GM20000 (cell line): ENCODE results near the gene FUS.
A peak's percentile ranks its signal among the peaks of the same experiment; 100 is the strongest.

Experiments used
- DNase-seq: peaks from one replicate; pipeline ENCODE4 v3.0.0; 2012; ENCODE audit warnings: low spot score
- CTCF ChIP-seq: IDR thresholded peaks from 2 replicates; pipeline ENCODE4 v1.5.1; 2012; ENCODE audit warnings: mild to moderate bottlenecking, control low read depth; ENCODE audit errors: extremely low read depth, missing control alignments

Gene FUS

DNA sequence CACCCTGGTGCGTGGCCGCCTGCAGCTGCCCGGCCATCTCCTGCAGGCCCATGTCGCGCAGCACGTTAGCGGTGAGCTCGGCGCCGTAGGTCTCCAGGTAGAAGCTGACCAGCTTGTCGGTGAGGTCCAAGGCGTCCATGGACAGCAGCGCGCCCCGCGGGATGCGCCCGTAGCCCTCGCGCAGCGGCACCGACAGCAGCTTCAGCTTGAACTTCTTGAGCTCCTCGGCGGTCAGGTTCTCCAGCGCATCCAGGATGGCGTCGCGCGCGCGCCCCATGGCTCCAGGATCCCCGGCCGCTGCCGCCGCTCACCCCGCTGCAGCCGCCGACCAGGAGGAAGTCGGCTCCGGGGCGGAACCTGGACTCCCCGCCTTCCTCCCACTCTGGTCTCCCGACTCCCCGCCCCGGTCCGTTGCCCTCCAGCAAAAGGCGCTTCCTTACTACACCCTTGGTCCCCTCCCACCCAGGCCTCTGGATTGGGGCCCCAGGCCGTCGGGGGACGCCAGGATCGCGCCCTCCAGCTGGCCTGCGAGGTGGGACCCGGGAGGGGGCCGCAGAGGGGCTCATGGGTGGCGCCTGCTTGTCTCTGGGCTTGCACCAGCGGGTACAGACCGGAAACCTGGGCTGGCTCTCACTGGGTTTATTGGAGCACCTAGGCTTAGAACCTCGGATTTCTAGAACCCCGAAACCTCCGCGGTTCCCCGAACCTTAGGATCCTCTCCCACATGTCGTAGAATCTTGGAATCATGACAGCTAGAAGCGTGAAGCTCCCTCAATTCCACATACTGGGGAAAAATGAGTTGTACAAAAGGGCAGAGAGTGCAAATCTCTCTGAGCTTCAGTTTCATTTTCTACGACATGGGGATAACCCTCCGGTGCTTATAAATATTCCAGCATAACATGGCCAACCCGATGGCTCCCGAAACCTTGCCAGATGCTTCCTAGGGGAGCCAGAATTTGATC lies 22.8 kb downstream of the FUS start, which contains the start of gene PYCARD:
PYCARD (minus strand) TSS at position 347 of the 962 bp plus-strand sequence; CDS start at position 277, 70 bp downstream.
- DNase-seq, result peak; percentile 69
- no peak for TF ChIP-seq CTCF

DNA sequence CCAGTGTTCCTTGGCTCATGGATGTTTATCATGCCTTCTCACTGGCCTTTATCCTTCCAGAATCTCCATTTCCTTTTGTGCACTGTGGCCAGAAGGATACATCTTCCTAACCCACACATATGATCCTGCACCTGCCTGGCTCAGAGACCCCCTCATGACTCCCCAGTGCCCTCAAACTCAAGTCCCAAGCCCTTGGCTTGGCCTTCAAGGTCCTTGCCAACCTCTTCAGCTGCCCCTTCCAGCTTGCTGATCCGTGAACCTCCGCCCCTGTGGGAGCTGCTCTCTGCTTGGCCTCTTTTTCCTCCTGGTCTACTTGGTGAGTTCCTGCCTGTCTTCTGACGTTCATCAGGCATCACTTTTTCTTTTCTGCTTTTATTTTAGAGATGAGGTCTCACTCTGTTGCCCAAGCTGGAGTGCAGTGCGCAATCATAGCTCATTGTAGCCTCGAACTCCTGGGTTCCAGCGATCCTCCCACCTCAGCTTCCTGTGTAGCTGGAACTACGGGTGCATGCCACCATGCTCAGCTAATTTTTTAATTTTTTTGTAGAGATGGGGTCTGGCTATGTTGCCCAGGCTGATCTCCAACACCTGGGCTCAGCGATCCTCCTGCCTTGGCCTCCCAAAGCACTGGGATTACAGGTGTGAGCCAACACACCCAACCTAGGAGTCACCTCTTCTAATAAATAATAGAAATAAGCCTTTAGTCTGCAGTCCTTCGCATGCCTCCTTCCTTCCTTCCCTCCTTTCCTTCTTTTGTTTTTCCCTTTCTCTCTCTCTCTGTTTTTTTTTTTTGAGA lies 25.1 kb downstream of the FUS start:
- no peak for TF ChIP-seq CTCF

DNA sequence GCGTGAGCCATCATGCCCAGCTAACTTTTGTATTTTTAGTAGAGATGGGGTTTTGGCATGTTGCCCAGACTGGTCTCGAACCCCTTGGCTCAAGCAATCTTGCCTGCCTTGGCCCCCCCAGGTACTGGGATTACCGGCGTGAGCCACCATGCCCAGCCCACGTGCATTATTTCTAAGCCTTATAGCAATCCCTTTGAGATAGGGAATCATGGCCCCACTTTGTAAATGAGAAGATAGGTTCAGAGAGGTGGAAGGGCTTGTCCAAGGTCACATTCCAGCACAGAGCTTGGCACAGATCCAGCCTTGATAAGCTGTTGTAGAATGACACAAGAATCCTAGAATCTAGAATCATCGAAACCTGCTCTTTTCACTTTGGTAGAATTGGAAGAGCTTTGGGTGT lies 26.8 kb downstream of the FUS start:
- DNase-seq, result no peak

More for the DNA sequence above, 25.1 kb downstream of the FUS start:
- DNase-seq, result no peak

DNA sequence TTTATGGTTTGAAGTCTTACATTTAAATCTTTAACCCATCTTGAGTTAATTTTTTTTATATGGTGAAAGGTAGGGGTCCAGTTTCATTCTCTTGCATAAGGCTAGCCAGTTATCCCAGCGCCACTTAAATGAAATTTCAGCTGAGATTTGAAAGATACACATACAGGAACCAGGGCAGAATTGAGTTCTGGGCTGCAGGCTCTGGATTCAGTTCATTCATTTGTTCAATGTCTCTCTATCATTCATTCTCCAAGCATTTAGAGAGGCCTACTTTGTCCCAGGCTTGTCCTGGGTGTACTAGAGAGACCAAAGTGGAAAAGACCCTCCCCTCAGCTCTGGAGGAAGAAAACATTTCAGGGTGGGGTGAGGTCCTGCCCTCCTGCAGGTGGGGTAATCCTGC lies 33.4 kb downstream of the FUS start:
- DNase-seq, result no peak
- TF ChIP-seq CTCF, result no peak

More for the DNA sequence above, 26.8 kb downstream of the FUS start:
- no peak for TF ChIP-seq CTCF

DNA sequence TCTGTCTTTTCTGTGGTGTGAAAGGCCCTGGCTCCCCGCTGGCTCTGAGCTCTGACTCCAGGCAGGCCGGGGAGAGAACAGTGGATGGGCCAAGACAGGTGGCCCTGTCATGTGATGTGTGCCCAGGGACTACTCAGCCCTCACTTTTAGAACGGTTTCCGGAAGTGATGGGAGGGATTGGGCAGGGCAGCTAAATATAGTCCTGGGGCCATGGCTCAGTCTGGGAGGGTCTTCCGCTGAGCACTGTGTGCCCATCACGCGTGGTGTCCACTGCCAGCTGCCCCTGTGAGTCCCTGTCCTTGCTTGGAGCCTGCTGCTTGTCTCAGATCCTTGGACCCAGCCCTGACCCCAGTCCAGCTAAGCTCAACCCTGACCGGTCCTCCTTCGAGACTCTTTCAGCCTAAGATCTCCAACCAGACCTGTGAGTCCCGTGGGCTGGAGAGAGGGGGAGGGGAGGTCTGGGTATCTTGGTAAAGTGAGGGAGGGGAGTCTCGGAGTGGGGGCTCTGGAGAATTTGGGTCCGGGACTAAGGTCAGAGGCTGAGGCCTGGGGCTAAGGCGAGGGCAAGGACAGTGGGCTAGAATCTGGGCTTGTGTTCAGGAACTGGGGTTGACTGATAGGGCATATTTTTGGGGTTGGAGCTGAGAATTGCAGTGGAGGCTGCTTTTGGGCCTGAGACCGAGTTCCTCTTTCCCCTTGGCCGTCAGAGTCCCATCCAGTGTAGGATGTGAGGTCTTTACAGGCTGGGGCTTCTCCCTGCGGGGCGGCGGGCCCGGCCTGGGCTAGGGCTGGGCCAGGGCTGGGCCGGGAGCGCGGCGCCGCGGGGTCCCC lies 34.2 kb downstream of the FUS start, which contains the start of gene TRIM72:
TRIM72 (plus strand) TSS at position 243 of the 831 bp plus-strand sequence. CDS start 620 bp downstream, outside the sequence.
- TF ChIP-seq CTCF, result no peak

DNA sequence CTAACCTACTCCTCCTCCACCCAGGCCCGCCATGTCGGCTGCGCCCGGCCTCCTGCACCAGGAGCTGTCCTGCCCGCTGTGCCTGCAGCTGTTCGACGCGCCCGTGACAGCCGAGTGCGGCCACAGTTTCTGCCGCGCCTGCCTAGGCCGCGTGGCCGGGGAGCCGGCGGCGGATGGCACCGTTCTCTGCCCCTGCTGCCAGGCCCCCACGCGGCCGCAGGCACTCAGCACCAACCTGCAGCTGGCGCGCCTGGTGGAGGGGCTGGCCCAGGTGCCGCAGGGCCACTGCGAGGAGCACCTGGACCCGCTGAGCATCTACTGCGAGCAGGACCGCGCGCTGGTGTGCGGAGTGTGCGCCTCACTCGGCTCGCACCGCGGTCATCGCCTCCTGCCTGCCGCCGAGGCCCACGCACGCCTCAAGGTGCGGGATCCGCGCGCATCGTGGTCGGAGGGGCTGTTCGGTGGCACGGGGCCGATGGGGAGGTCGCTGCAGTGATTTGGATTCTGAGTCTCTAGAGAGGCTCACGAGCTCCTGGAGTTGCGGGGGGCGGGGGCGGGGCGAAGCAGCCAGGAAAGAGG lies 34.9 kb downstream of the FUS start:
- DNase-seq, result no peak
- no peak for TF ChIP-seq CTCF

More for the DNA sequence above, 34.2 kb downstream of the FUS start, which contains the start of gene TRIM72:
- DNase-seq, result no peak
